ENCODE data around the gene XXYLT1. TPM values are rescaled to one million over a fixed set of nuclear protein-coding genes. Genes with fewer than 3 reads are reported as not detected.
"Not testable (repeated sequence)": the region's sequence is repeated elsewhere in the genome, so short reads cannot be mapped to it uniquely, and the experiment has no call there.

XXYLT1 gene
- total RNA-seq, 3 donors from 2014 or later, result 10.0 to 10.7 (median 10.2) TPM

- no peak for DNase-seq
- H3K36me3 ChIP-seq (ENCODE audit: low read depth), result no peaks in the 10 kb centered on the region
Observed at GRCh38 chr3:195054311-195054710, 216.6 kb downstream of the XXYLT1 start.

DNA sequence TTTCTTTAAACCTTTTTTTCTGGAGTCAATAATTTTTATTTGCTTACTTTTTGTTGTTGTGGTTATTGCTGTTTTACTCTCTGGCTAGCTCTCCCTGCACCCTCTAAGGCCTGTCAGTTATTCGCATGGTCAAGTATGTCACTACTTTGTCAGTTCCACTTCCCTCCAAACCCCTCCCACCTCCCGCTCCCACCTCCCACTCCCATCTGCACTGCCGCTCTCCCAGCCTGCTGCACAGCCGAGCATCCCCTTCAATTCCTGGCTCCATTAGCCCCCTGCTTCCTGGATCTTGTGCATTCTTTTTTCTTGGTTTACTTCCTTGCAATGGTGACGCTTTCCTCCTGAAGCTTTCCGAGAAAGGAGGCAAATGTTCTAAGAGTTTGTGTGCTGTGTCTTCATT is 218.0 kb downstream of the XXYLT1 start:
- intact Hi-C loops (cut with DNase I, micrococcal nuclease), result no loop called here
- H3K36me3 ChIP-seq (ENCODE audit: low read depth), result no peaks in the 10 kb centered on the region
- no peak overlapping the region for H3K4me3 ChIP-seq
- H3K9me3 ChIP-seq, result no peaks in the 10 kb centered on the region
- ATAC-seq, result no peak
- TF ChIP-seq, protein P1, sequence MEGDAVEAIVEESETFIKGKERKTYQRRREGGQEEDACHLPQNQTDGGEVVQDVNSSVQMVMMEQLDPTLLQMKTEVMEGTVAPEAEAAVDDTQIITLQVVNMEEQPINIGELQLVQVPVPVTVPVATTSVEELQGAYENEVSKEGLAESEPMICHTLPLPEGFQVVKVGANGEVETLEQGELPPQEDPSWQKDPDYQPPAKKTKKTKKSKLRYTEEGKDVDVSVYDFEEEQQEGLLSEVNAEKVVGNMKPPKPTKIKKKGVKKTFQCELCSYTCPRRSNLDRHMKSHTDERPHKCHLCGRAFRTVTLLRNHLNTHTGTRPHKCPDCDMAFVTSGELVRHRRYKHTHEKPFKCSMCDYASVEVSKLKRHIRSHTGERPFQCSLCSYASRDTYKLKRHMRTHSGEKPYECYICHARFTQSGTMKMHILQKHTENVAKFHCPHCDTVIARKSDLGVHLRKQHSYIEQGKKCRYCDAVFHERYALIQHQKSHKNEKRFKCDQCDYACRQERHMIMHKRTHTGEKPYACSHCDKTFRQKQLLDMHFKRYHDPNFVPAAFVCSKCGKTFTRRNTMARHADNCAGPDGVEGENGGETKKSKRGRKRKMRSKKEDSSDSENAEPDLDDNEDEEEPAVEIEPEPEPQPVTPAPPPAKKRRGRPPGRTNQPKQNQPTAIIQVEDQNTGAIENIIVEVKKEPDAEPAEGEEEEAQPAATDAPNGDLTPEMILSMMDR (IDR thresholded peaks at IDR 0.05), result no peak
- no peaks in the 10 kb centered on the region for H3K4me1 ChIP-seq (ENCODE audit: low read depth)
- DNase-seq, result no peak

More at GRCh38 chr3:195054311-195054710, 216.6 kb downstream of the XXYLT1 start:
- TF ChIP-seq, protein P1 (IDR thresholded peaks at IDR 0.05), result no peak
- Histone ChIP-seq H3K4me1 (ENCODE audit: low read depth) (no peaks in the 10 kb centered on the region), H3K4me3 (no peak overlapping the region), H3K9me3 (no peaks in the 10 kb centered on the region)
- intact Hi-C loops (cut with DNase I, micrococcal nuclease), result no loop called here
- ATAC-seq, result no peak

GRCh38 chr3:195050296-195050695 is 220.7 kb downstream of the XXYLT1 start:
- H3K36me3 ChIP-seq (ENCODE audit: low read depth); H3K9me3 ChIP-seq; intact Hi-C loops (cut with DNase I, micrococcal nuclease); DNase-seq; H3K4me3 ChIP-seq; ATAC-seq; H3K4me1 ChIP-seq (ENCODE audit: low read depth): not testable (repeated sequence)

DNA sequence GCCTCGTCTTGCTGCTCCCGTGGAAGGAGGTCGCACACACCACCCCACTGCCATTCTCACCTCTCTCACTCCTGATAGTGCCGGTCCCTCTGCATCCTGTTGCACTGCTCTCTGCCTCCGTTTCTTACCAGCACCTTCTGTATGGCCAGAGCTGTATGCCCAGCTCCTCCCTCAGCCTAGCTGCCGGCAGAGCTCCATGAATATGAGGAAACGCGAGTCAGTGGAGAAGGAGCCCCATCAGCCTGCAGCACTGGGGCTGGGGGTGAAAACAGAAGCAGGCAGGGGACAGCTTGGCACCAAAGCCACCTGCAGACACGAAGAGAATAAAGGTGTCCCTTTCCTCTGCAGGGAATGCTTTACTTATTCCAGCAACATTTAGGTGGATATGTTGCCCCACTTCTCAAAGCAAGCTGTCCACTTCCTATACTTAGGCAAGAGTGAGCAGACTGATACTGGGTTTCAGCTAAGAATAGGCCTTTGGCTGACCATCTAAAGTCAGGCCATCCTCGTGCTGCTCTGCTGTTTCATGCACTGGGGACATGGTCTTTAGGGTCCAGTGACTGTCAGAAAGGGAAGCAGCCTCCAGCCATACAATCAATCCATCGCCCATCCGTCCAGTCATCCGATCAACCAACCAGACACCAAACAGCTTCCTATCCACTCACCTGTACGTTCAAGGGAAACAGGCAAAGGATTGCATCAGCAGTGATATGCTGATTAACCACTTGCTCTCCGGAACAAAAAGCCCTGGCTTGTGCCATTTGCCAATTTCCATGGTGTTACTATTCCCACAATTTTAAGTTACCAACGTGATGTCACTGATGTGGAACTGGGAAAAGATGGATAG is 222.7 kb downstream of the XXYLT1 start:
- ATAC-seq (no peak), DNase-seq (no peak)
- Histone ChIP-seq H3K36me3 (ENCODE audit: low read depth) (no peaks in the 10 kb centered on the region), H3K4me1 (ENCODE audit: low read depth) (no peaks in the 10 kb centered on the region), H3K4me3 (no peak overlapping the region), H3K9me3 (no peaks in the 10 kb centered on the region)
- intact Hi-C loops (cut with DNase I, micrococcal nuclease), result no loop called here
- TF ChIP-seq, protein P1 (IDR thresholded peaks at IDR 0.05), result no peak

GRCh38 chr3:195047536-195047935 is 223.4 kb downstream of the XXYLT1 start:
- TF ChIP-seq, protein P1 (IDR thresholded peaks at IDR 0.05), result no peak
- Histone ChIP-seq H3K4me1 (ENCODE audit: low read depth) (no peaks in the 10 kb centered on the region), H3K4me3 (no peak overlapping the region), H3K36me3 (ENCODE audit: low read depth) (no peaks in the 10 kb centered on the region), H3K9me3 (no peaks in the 10 kb centered on the region)
- intact Hi-C loops (cut with DNase I, micrococcal nuclease), result no loop called here
- no peak for ATAC-seq
- no peak for DNase-seq

DNA sequence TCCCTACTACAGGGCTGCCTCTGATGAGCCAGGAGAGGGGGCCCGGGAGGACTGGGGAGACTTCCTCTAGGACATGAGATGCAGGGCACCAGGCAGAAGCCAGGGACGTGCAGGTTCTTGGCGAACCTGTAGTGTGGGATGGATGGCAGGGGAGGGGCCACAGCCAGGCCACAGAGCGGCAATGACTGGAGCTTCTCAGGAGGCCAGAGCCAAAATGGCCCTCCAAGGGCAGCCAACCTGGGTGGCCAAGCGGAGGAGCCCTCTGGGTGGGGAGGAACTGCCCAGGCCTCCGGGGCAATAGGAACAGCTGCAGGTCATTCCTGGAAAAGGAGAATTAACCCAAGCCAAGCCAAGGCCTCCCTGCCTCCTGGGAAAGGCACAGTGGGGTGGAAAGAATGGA is 224.5 kb downstream of the XXYLT1 start:
- H3K4me3 ChIP-seq, result no peak overlapping the region
- no peaks in the 10 kb centered on the region for H3K4me1 ChIP-seq (ENCODE audit: low read depth)
- H3K36me3 ChIP-seq (ENCODE audit: low read depth), result no peaks in the 10 kb centered on the region
- TF ChIP-seq, protein P1 (IDR thresholded peaks at IDR 0.05), result no peak
- no peak for ATAC-seq
- H3K9me3 ChIP-seq, result no peaks in the 10 kb centered on the region
- DNase-seq, result no peak
- intact Hi-C loops (cut with DNase I, micrococcal nuclease), result no loop called here
